ENCODE results near the gene AMPD1. TPM values are rescaled to one million over a fixed set of nuclear protein-coding genes. Genes with fewer than 3 reads are reported as not detected.

The AMPD1 gene
- total and polyA plus RNA-seq, 5 experiments from 2014 or later = not detected

GRCh38 chr1:114669562-114670082 is 25.7 kb downstream of the AMPD1 start, which contains the start of gene DENND2C:
Gene DENND2C (minus strand): TSS chr1:114670049. CDS start chr1:114625984, 44,065 bp downstream.
- POLR2A ChIA-PET = interaction anchor here (0.8 to 2.3 kb wide), 2 partner anchors 46 to 88 kb away, joined by 4 to 8 read pairs; partner anchors contain the start of genes CSDE1 and NRAS
- ATAC-seq (peak; percentile 60 to 69), DNase-seq (peak in 1 of 10 donors; percentile 60)
- Mint-ChIP-seq H3K9me3 (no peaks in the 10 kb centered on the region), H3K36me3 (no peaks in the 10 kb centered on the region), H3K27ac (peak within 1 kb of the TSS; percentile 65 to 98 (median 92)), H3K27me3 (peaks cover 4 to 27% (median 11%) of the 10 kb centered on the region in 5 donors), H3K4me1 (peaks cover 2 to 15% (median 10%) of the 10 kb centered on the region in 4 donors), H3K4me3 (peak within 1 kb of the TSS; percentile 91 to 99 (median 96))

GRCh38 chr1:114668784-114669561 is 26.4 kb downstream of the AMPD1 start:
- DNase-seq = peak in 1 of 10 donors; percentile 2
- Mint-ChIP-seq H3K4me1 (peaks cover 2 to 15% (median 10%) of the 10 kb centered on the region in 4 donors), H3K4me3 (peak overlapping the region; percentile 91 to 99 (median 96)), H3K27me3 (peaks cover 4 to 27% (median 11%) of the 10 kb centered on the region in 5 donors), H3K9me3 (no peaks in the 10 kb centered on the region), H3K36me3 (no peaks in the 10 kb centered on the region), H3K27ac (peak overlapping the region in 8 of 10 donors; percentile 22 to 95 (median 80))
- no peak for ATAC-seq
- POLR2A ChIA-PET = interaction anchor here (0.8 to 2.3 kb wide), 2 partner anchors 47 to 89 kb away, joined by 4 to 8 read pairs; partner anchors contain the start of genes CSDE1 and NRAS

- peaks cover 4 to 25% (median 11%) of the 10 kb centered on the region in 5 donors for H3K27me3 Mint-ChIP-seq
- DNase-seq (no peak), ATAC-seq (no peak)
- H3K36me3 Mint-ChIP-seq = no peaks in the 10 kb centered on the region
- no peaks in the 10 kb centered on the region for H3K9me3 Mint-ChIP-seq
- POLR2A ChIA-PET = interaction anchor here (2.3 kb wide), 1 partner anchor 89 kb away, joined by 8 read pairs; the partner anchor contains the start of gene CSDE1
- H3K4me3 Mint-ChIP-seq = peak overlapping the region in 2 of 10 donors; percentile 26 to 98
- H3K4me1 Mint-ChIP-seq = peaks cover 2 to 15% (median 10%) of the 10 kb centered on the region in 4 donors
- H3K27ac Mint-ChIP-seq = no peak overlapping the region
These were observed 27.0 kb downstream of the AMPD1 start for GRCh38 chr1:114668373-114668772.

- ATAC-seq (no peak), DNase-seq (no peak)
- H3K4me1 Mint-ChIP-seq = peaks cover 2 to 15% (median 10%) of the 10 kb centered on the region in 4 donors
- H3K36me3 Mint-ChIP-seq = no peaks in the 10 kb centered on the region
- POLR2A ChIA-PET = no interaction called here
- H3K4me3 Mint-ChIP-seq = no peak overlapping the region
- H3K9me3 Mint-ChIP-seq = no peaks in the 10 kb centered on the region
- H3K27ac Mint-ChIP-seq = no peak overlapping the region
- peaks cover 4 to 27% (median 11%) of the 10 kb centered on the region in 5 donors for H3K27me3 Mint-ChIP-seq
These were observed 28.4 kb downstream of the AMPD1 start for GRCh38 chr1:114666954-114667353.

GRCh38 chr1:114660238-114660637 is 35.1 kb downstream of the AMPD1 start:
- no peak for DNase-seq
- Mint-ChIP-seq H3K4me3 (no peak overlapping the region), H3K36me3 (no peaks in the 10 kb centered on the region), H3K9me3 (no peaks in the 10 kb centered on the region), H3K4me1 (no peaks in the 10 kb centered on the region), H3K27ac (no peak overlapping the region), H3K27me3 (peaks cover 0 to 31% (median 10%) of the 10 kb centered on the region in 5 donors)
- no peak for ATAC-seq
- POLR2A ChIA-PET = no interaction called here

GRCh38 chr1:114651893-114652292 is 43.5 kb downstream of the AMPD1 start:
- no peaks in the 10 kb centered on the region for H3K4me1 Mint-ChIP-seq
- ATAC-seq (no peak), DNase-seq (no peak)
- H3K27me3 Mint-ChIP-seq = peaks cover 0 to 5% (median 1%) of the 10 kb centered on the region in 5 donors
- no peaks in the 10 kb centered on the region for H3K9me3 Mint-ChIP-seq
- POLR2A ChIA-PET = no interaction called here
- no peak overlapping the region for H3K4me3 Mint-ChIP-seq
- no peaks in the 10 kb centered on the region for H3K36me3 Mint-ChIP-seq
- H3K27ac Mint-ChIP-seq = peak overlapping the region in 2 of 10 donors; percentile 49 to 80

GRCh38 chr1:114648503-114648902 is 46.8 kb downstream of the AMPD1 start:
- peaks cover 0 to 2% (median 0%) of the 10 kb centered on the region in 5 donors for H3K27me3 Mint-ChIP-seq
- POLR2A ChIA-PET = no interaction called here
- ATAC-seq = no peak
- no peaks in the 10 kb centered on the region for H3K36me3 Mint-ChIP-seq
- no peak overlapping the region for H3K27ac Mint-ChIP-seq
- no peak overlapping the region for H3K4me3 Mint-ChIP-seq
- DNase-seq = no peak
- no peaks in the 10 kb centered on the region for H3K9me3 Mint-ChIP-seq
- H3K4me1 Mint-ChIP-seq = no peaks in the 10 kb centered on the region

- peaks cover 0 to 7% (median 0%) of the 10 kb centered on the region in 5 donors for H3K27me3 Mint-ChIP-seq
- H3K4me3 Mint-ChIP-seq = no peak overlapping the region
- no peak for ATAC-seq
- no peaks in the 10 kb centered on the region for H3K4me1 Mint-ChIP-seq
- H3K27ac Mint-ChIP-seq = no peak overlapping the region
- no peaks in the 10 kb centered on the region for H3K36me3 Mint-ChIP-seq
- DNase-seq = no peak
- POLR2A ChIA-PET = no interaction called here
- no peaks in the 10 kb centered on the region for H3K9me3 Mint-ChIP-seq
These were observed 54.0 kb downstream of the AMPD1 start for GRCh38 chr1:114641377-114641776.

- Mint-ChIP-seq H3K36me3 (no peaks in the 10 kb centered on the region), H3K4me3 (no peak overlapping the region), H3K27ac (no peak overlapping the region), H3K4me1 (no peaks in the 10 kb centered on the region), H3K9me3 (no peaks in the 10 kb centered on the region), H3K27me3 (peaks cover 0 to 13% (median 0%) of the 10 kb centered on the region in 5 donors)
- POLR2A ChIA-PET = no interaction called here
- DNase-seq (no peak), ATAC-seq (no peak)
These were observed 56.4 kb downstream of the AMPD1 start for GRCh38 chr1:114638910-114639309.

GRCh38 chr1:114632427-114632826 is 62.9 kb downstream of the AMPD1 start:
- DNase-seq (no peak), ATAC-seq (no peak)
- peaks cover 0 to 20% (median 4%) of the 10 kb centered on the region in 9 donors for H3K9me3 Mint-ChIP-seq
- no peak overlapping the region for H3K4me3 Mint-ChIP-seq
- H3K4me1 Mint-ChIP-seq = peaks cover 0 to 3% (median 0%) of the 10 kb centered on the region in 4 donors
- peaks cover 10 to 31% (median 28%) of the 10 kb centered on the region in 5 donors for H3K27me3 Mint-ChIP-seq
- no peak overlapping the region for H3K27ac Mint-ChIP-seq
- POLR2A ChIA-PET = no interaction called here
- peaks cover 4 to 16% (median 12%) of the 10 kb centered on the region in 3 donors for H3K36me3 Mint-ChIP-seq

- peaks cover 0 to 18% (median 4%) of the 10 kb centered on the region in 9 donors for H3K9me3 Mint-ChIP-seq
- no peak overlapping the region for H3K27ac Mint-ChIP-seq
- POLR2A ChIA-PET = no interaction called here
- no peak overlapping the region for H3K4me3 Mint-ChIP-seq
- peaks cover 11 to 26% (median 19%) of the 10 kb centered on the region in 5 donors for H3K27me3 Mint-ChIP-seq
- H3K4me1 Mint-ChIP-seq = peaks cover 0 to 3% (median 0%) of the 10 kb centered on the region in 4 donors
- DNase-seq (no peak), ATAC-seq (no peak)
- H3K36me3 Mint-ChIP-seq = peaks cover 8 to 15% (median 10%) of the 10 kb centered on the region in 3 donors
These were observed 68.2 kb downstream of the AMPD1 start for GRCh38 chr1:114627107-114627506.

GRCh38 chr1:114623364-114623763 is 72.0 kb downstream of the AMPD1 start:
- Mint-ChIP-seq H3K27ac (no peak overlapping the region), H3K27me3 (peaks cover under 1 to 12% (median 3%) of the 10 kb centered on the region in 5 donors), H3K9me3 (no peaks in the 10 kb centered on the region), H3K4me1 (no peaks in the 10 kb centered on the region), H3K36me3 (peaks cover 0 to 12% (median 0%) of the 10 kb centered on the region in 3 donors), H3K4me3 (no peak overlapping the region)
- POLR2A ChIA-PET = interaction anchor here (0.5 kb wide), 1 partner anchor 519 kb away, joined by 3 read pairs; no protein-coding TSS in a partner anchor
- DNase-seq = no peak
- no peak for ATAC-seq
